Thyroid gland (tissue), 4 donors: ENCODE data around the gene NAGA.

ENCODE experiments used
- CTCF ChIP-seq, 6 experiments: fragments of 200-600 bp in 3 of 6; fragments of 450-650 bp in 3 of 6; sonication (generic) in 3 of 6; IDR thresholded peaks; one replicate each; pipeline ENCODE4 v1.5.1; 2016 to 2019; ENCODE audit warnings: antibody characterized with exemption in 6 of 6, mild to moderate bottlenecking in 2 of 6, inconsistent platforms in 1 of 6, moderate library complexity in 1 of 6
- POLR2A ChIP-seq, 2 donors: fragments of 450-650 bp; IDR thresholded peaks; one replicate each; pipeline ENCODE4 v1.6.1; 2017; ENCODE audit warnings: antibody characterized with exemption in 2 of 2, mild to moderate bottlenecking in 2 of 2, moderate library complexity in 1 of 2

- TF ChIP-seq POLR2A (IDR thresholded peaks at IDR 0.05) (no peak), CTCF (IDR thresholded peaks at IDR 0.05) (no peak)
Measured at GRCh38 chr22:42101199-42101598, 30.6 kb upstream of the NAGA start.
